ENCODE data around the gene PRR29.
"Not testable (repeated sequence)": the region's sequence is repeated elsewhere in the genome, so short reads cannot be mapped to it uniquely, and the experiment has no call there.

Gene PRR29

GRCh38 chr17:64009571-64010402 is 11.6 kb downstream of the PRR29 start:
- DNase-seq (ENCODE audit: low read depth in 1 of 2, low spot score in 1 of 2): no peak

GRCh38 chr17:64015447-64015846 is 17.3 kb downstream of the PRR29 start:
- no peak for DNase-seq (ENCODE audit: low read depth in 1 of 2, low spot score in 1 of 2)

- DNase-seq (ENCODE audit: low read depth in 1 of 2, low spot score in 1 of 2): no peak
Observed at GRCh38 chr17:64016231-64016784, 18.2 kb downstream of the PRR29 start.

- DNase-seq (ENCODE audit: low read depth in 1 of 2, low spot score in 1 of 2): no peak
Observed at GRCh38 chr17:64016974-64017373, 18.8 kb downstream of the PRR29 start.

- DNase-seq (ENCODE audit: low read depth in 1 of 2, low spot score in 1 of 2): no peak
Observed at GRCh38 chr17:64017381-64017980, 19.3 kb downstream of the PRR29 start.

GRCh38 chr17:64019551-64019961 is 21.4 kb downstream of the PRR29 start:
- not testable (repeated sequence) for DNase-seq (ENCODE audit: low read depth in 1 of 2, low spot score in 1 of 2)

- peak; percentile 60 to 79 for DNase-seq (ENCODE audit: low read depth in 1 of 2, low spot score in 1 of 2)
Observed at GRCh38 chr17:64020056-64020766, 22.1 kb downstream of the PRR29 start, which contains the start of gene ICAM2. Gene ICAM2 (minus strand): TSS chr17:64020633. CDS start chr17:64006691, 13,942 bp downstream.

- no peak for DNase-seq (ENCODE audit: low read depth in 1 of 2, low spot score in 1 of 2)
Observed at GRCh38 chr17:64022611-64023063, 24.5 kb downstream of the PRR29 start.

- DNase-seq (ENCODE audit: low read depth in 1 of 2, low spot score in 1 of 2): no peak
Observed at GRCh38 chr17:64024215-64024654, 26.1 kb downstream of the PRR29 start.

- DNase-seq (ENCODE audit: low read depth in 1 of 2, low spot score in 1 of 2): peak in 1 of 2 donors; percentile 17
Observed at GRCh38 chr17:64024781-64025731, 26.9 kb downstream of the PRR29 start.

GRCh38 chr17:64025732-64026294 is 27.7 kb downstream of the PRR29 start:
- peak; percentile 75 to 83 for DNase-seq (ENCODE audit: low read depth in 1 of 2, low spot score in 1 of 2)

GRCh38 chr17:64028874-64029464 is 30.8 kb downstream of the PRR29 start:
- DNase-seq (ENCODE audit: low read depth in 1 of 2, low spot score in 1 of 2): peak; percentile 43 to 54

- no peak for DNase-seq (ENCODE audit: low read depth in 1 of 2, low spot score in 1 of 2)
Observed at GRCh38 chr17:64032081-64032480, 33.9 kb downstream of the PRR29 start.

- no peak for DNase-seq (ENCODE audit: low read depth in 1 of 2, low spot score in 1 of 2)
Observed at GRCh38 chr17:64036198-64036922, 38.2 kb downstream of the PRR29 start.

GRCh38 chr17:64037180-64037579 is 39.0 kb downstream of the PRR29 start:
- no peak for DNase-seq (ENCODE audit: low read depth in 1 of 2, low spot score in 1 of 2)

- DNase-seq (ENCODE audit: low read depth in 1 of 2, low spot score in 1 of 2): no peak
Observed at GRCh38 chr17:64037802-64038201, 39.7 kb downstream of the PRR29 start.

- no peak for DNase-seq (ENCODE audit: low read depth in 1 of 2, low spot score in 1 of 2)
Observed at GRCh38 chr17:64038331-64039105, 40.4 kb downstream of the PRR29 start.

GRCh38 chr17:64039106-64039400 is 40.9 kb downstream of the PRR29 start:
- DNase-seq (ENCODE audit: low read depth in 1 of 2, low spot score in 1 of 2): no peak

Data from stimulated activated CD4-positive, alpha-beta T cell treated with anti-CD3 and anti-CD28 coated beads, Interleukin-15, amount 100 ng/mL, for 1 hour (primary cell).